ENCODE measurements around the gene CYFIP2.
"Not testable (repeated sequence)": the region's sequence is repeated elsewhere in the genome, so short reads cannot be mapped to it uniquely, and the experiment has no call there.

CYFIP2 gene

DNA sequence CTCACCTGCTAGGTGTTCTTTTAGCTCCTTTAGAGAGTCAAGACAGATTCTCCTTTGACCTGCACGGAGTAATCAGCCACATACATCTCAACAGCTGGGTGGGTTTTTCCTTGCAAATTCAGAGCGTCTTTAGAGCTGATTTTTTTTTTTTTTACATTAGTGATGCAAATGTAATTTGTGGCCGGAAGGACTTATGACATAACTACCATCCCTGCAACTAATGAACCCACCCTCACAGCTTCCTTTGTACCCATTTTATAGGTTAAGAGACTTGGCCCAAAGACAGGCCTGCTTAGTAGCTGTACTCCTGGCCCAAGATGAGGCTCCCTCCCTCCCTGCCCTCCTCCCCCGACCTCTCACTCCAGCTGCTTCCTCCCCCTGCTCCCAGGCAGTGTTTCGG is 124.2 kb downstream of the CYFIP2 start:
- H3K9ac ChIP-seq (ENCODE audit: low read length): no peak overlapping the region
- no peak overlapping the region for H3K27ac ChIP-seq (ENCODE audit: low read length)
- peaks cover 5% of the 10 kb centered on the region for H3K36me3 ChIP-seq (ENCODE audit: control insufficient read depth, low read depth, low read length)
- no peak overlapping the region for H3K4me3 ChIP-seq (ENCODE audit: low read length)
- H3K9me3 ChIP-seq (ENCODE audit: control insufficient read depth, low read depth, low read length): no peaks in the 10 kb centered on the region
- no peaks in the 10 kb centered on the region for H3K27me3 ChIP-seq (ENCODE audit: control insufficient read depth, insufficient read depth, low read length)
- peaks cover 8% of the 10 kb centered on the region for H3K4me1 ChIP-seq (ENCODE audit: control insufficient read depth, low read depth, low read length)

GRCh38 chr5:157390551-157391297 is 124.8 kb downstream of the CYFIP2 start:
- H3K27me3 ChIP-seq (ENCODE audit: control insufficient read depth, insufficient read depth, low read length): no peaks in the 10 kb centered on the region
- no peaks in the 10 kb centered on the region for H3K9me3 ChIP-seq (ENCODE audit: control insufficient read depth, low read depth, low read length)
- no peak overlapping the region for H3K9ac ChIP-seq (ENCODE audit: low read length)
- H3K4me3 ChIP-seq (ENCODE audit: low read length): no peak overlapping the region
- H3K36me3 ChIP-seq (ENCODE audit: control insufficient read depth, low read depth, low read length): peaks cover 5% of the 10 kb centered on the region
- no peak overlapping the region for H3K27ac ChIP-seq (ENCODE audit: low read length)
- peaks cover 2% of the 10 kb centered on the region for H3K4me1 ChIP-seq (ENCODE audit: control insufficient read depth, low read depth, low read length)

DNA sequence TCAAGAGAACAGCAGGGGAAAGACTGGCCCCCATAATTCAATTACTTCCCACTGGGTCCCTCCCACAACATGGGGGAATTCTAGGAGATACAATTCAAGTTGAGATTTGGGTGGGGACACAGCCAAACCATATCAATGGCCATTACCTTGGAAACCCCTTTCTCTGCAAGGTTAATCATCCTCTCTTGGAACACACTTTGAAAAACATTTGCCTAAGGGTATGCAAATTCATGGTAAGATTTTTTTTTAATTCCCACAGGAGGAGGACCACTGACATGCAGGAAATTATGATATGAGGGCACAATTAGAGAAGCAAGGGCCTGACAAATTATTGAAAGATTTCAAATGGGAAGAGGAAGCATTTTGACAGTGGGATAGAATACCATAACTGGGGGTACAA is 132.4 kb downstream of the CYFIP2 start:
- Histone ChIP-seq H3K9me3 (ENCODE audit: control insufficient read depth, low read depth, low read length) (no peaks in the 10 kb centered on the region), H3K4me1 (ENCODE audit: control insufficient read depth, low read depth, low read length) (no peaks in the 10 kb centered on the region), H3K9ac (ENCODE audit: low read length) (no peak overlapping the region), H3K27ac (ENCODE audit: low read length) (no peak overlapping the region), H3K4me3 (ENCODE audit: low read length) (no peak overlapping the region), H3K36me3 (ENCODE audit: control insufficient read depth, low read depth, low read length) (peaks cover 5% of the 10 kb centered on the region), H3K27me3 (ENCODE audit: control insufficient read depth, insufficient read depth, low read length) (no peaks in the 10 kb centered on the region)

GRCh38 chr5:157400741-157401495 is 135.0 kb downstream of the CYFIP2 start:
- Histone ChIP-seq H3K4me1 (ENCODE audit: control insufficient read depth, low read depth, low read length) (no peaks in the 10 kb centered on the region), H3K36me3 (ENCODE audit: control insufficient read depth, low read depth, low read length) (no peaks in the 10 kb centered on the region), H3K4me3 (ENCODE audit: low read length) (no peak overlapping the region), H3K27me3 (ENCODE audit: control insufficient read depth, insufficient read depth, low read length) (no peaks in the 10 kb centered on the region), H3K9me3 (ENCODE audit: control insufficient read depth, low read depth, low read length) (no peaks in the 10 kb centered on the region), H3K9ac (ENCODE audit: low read length) (no peak overlapping the region), H3K27ac (ENCODE audit: low read length) (no peak overlapping the region)

- Histone ChIP-seq H3K9ac (ENCODE audit: low read length) (no peak overlapping the region), H3K4me3 (ENCODE audit: low read length) (no peak overlapping the region), H3K27ac (ENCODE audit: low read length) (no peak overlapping the region), H3K27me3 (ENCODE audit: control insufficient read depth, insufficient read depth, low read length) (no peaks in the 10 kb centered on the region), H3K36me3 (ENCODE audit: control insufficient read depth, low read depth, low read length) (no peaks in the 10 kb centered on the region), H3K9me3 (ENCODE audit: control insufficient read depth, low read depth, low read length) (peaks cover 3% of the 10 kb centered on the region), H3K4me1 (ENCODE audit: control insufficient read depth, low read depth, low read length) (no peaks in the 10 kb centered on the region)
Measured at GRCh38 chr5:157415838-157416237, 149.9 kb downstream of the CYFIP2 start.

- not testable (repeated sequence) for H3K27me3 ChIP-seq (ENCODE audit: control insufficient read depth, insufficient read depth, low read length); H3K36me3 ChIP-seq (ENCODE audit: control insufficient read depth, low read depth, low read length); H3K4me3 ChIP-seq (ENCODE audit: low read length); H3K9me3 ChIP-seq (ENCODE audit: control insufficient read depth, low read depth, low read length); H3K9ac ChIP-seq (ENCODE audit: low read length); H3K4me1 ChIP-seq (ENCODE audit: control insufficient read depth, low read depth, low read length); H3K27ac ChIP-seq (ENCODE audit: low read length)
Measured at GRCh38 chr5:157419521-157419920, 153.6 kb downstream of the CYFIP2 start.

DNA sequence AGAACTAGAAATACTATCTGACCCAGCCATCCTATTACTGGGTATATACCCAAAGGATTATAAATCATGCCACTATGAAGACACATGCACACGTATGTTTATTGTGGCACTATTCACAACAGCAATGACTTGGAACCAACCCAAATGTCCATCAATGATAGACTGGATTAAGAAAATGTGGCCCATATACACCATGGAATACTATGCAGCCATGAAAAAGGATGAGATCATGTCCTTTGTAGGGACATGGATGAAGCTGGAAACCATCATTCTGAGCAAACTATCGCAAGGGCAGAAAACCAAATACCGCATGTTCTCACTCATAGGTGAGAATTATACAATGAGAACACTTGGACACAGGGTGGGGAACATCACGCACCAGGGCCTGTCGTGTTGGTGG is 164.0 kb downstream of the CYFIP2 start:
- H3K27me3 ChIP-seq (ENCODE audit: control insufficient read depth, insufficient read depth, low read length): not testable (repeated sequence)

GRCh38 chr5:157431544-157432200 is 165.7 kb downstream of the CYFIP2 start:
- H3K9ac ChIP-seq (ENCODE audit: low read length): no peak overlapping the region
- no peaks in the 10 kb centered on the region for H3K27me3 ChIP-seq (ENCODE audit: control insufficient read depth, insufficient read depth, low read length)
- H3K9me3 ChIP-seq (ENCODE audit: control insufficient read depth, low read depth, low read length): no peaks in the 10 kb centered on the region
- H3K4me1 ChIP-seq (ENCODE audit: control insufficient read depth, low read depth, low read length): no peaks in the 10 kb centered on the region
- no peaks in the 10 kb centered on the region for H3K36me3 ChIP-seq (ENCODE audit: control insufficient read depth, low read depth, low read length)
- H3K4me3 ChIP-seq (ENCODE audit: low read length): no peak overlapping the region
- no peak overlapping the region for H3K27ac ChIP-seq (ENCODE audit: low read length)

More for the DNA sequence above, 164.0 kb downstream of the CYFIP2 start:
- H3K9ac ChIP-seq (ENCODE audit: low read length); H3K27ac ChIP-seq (ENCODE audit: low read length); H3K4me3 ChIP-seq (ENCODE audit: low read length); H3K36me3 ChIP-seq (ENCODE audit: control insufficient read depth, low read depth, low read length); H3K4me1 ChIP-seq (ENCODE audit: control insufficient read depth, low read depth, low read length); H3K9me3 ChIP-seq (ENCODE audit: control insufficient read depth, low read depth, low read length): not testable (repeated sequence)

DNA sequence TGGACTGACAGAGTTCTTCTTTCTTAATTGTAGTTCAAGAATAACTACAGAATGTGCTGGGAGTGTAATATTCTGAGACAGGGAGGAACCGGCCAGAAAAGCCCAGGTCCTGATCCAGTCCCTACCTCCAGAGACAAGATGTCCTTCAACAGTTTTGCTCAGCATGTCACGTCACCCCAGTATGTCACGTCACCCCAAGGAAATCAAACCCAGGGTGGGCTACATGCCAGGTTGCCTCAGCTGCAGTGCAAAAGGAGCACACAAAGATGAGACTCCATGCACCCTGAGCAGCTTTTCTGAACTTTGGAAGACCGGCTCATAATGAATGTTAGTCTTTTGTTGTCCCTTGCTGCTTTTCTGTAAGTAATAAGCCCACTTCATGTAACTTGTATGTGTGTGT is 168.2 kb downstream of the CYFIP2 start:
- no peak overlapping the region for H3K9ac ChIP-seq (ENCODE audit: low read length)
- H3K27me3 ChIP-seq (ENCODE audit: control insufficient read depth, insufficient read depth, low read length): no peaks in the 10 kb centered on the region
- H3K4me3 ChIP-seq (ENCODE audit: low read length): no peak overlapping the region
- H3K9me3 ChIP-seq (ENCODE audit: control insufficient read depth, low read depth, low read length): no peaks in the 10 kb centered on the region
- no peaks in the 10 kb centered on the region for H3K36me3 ChIP-seq (ENCODE audit: control insufficient read depth, low read depth, low read length)
- no peak overlapping the region for H3K27ac ChIP-seq (ENCODE audit: low read length)
- H3K4me1 ChIP-seq (ENCODE audit: control insufficient read depth, low read depth, low read length): no peaks in the 10 kb centered on the region

GRCh38 chr5:157443041-157443549 is 177.2 kb downstream of the CYFIP2 start:
- Histone ChIP-seq H3K27me3 (ENCODE audit: control insufficient read depth, insufficient read depth, low read length) (no peaks in the 10 kb centered on the region), H3K27ac (ENCODE audit: low read length) (no peak overlapping the region), H3K4me3 (ENCODE audit: low read length) (no peak overlapping the region), H3K36me3 (ENCODE audit: control insufficient read depth, low read depth, low read length) (no peaks in the 10 kb centered on the region), H3K9ac (ENCODE audit: low read length) (no peak overlapping the region), H3K4me1 (ENCODE audit: control insufficient read depth, low read depth, low read length) (no peaks in the 10 kb centered on the region), H3K9me3 (ENCODE audit: control insufficient read depth, low read depth, low read length) (no peaks in the 10 kb centered on the region)

- Histone ChIP-seq H3K27ac (ENCODE audit: low read length) (no peak overlapping the region), H3K4me3 (ENCODE audit: low read length) (no peak overlapping the region), H3K9me3 (ENCODE audit: control insufficient read depth, low read depth, low read length) (no peaks in the 10 kb centered on the region), H3K9ac (ENCODE audit: low read length) (no peak overlapping the region), H3K36me3 (ENCODE audit: control insufficient read depth, low read depth, low read length) (no peaks in the 10 kb centered on the region), H3K4me1 (ENCODE audit: control insufficient read depth, low read depth, low read length) (no peaks in the 10 kb centered on the region), H3K27me3 (ENCODE audit: control insufficient read depth, insufficient read depth, low read length) (no peaks in the 10 kb centered on the region)
Measured at GRCh38 chr5:157444224-157444623, 178.3 kb downstream of the CYFIP2 start.

Data from iPS-18a (cell line).